Colonic mucosa (tissue), 4 donors: ENCODE measurements around the gene CDK5. TPM values are rescaled to one million over a fixed set of nuclear protein-coding genes. Genes with fewer than 3 reads are reported as not detected.
A peak's percentile ranks its signal among the peaks of the same experiment; 100 is the strongest.

Experiments
- DNase-seq: peaks from one replicate; pipeline ENCODE4 v3.0.0-alpha.2; 2020
- H3K27ac ChIP-seq: fragments of 200-600 bp; one replicate; pipeline ENCODE4 v1.8.0; 2021
- H3K27me3 ChIP-seq: fragments of 200-600 bp; one replicate; pipeline ENCODE4 v1.8.0; 2021
- H3K36me3 ChIP-seq: fragments of 200-600 bp; one replicate; pipeline ENCODE4 v1.8.0; 2021
- H3K4me1 ChIP-seq: fragments of 200-600 bp; one replicate; pipeline ENCODE4 v1.8.0; 2021; ENCODE audit warnings: mild to moderate bottlenecking
- H3K4me3 ChIP-seq: fragments of 200-600 bp; one replicate; pipeline ENCODE4 v1.8.0; 2021
- H3K9ac ChIP-seq, 2 donors: one replicate each; pipeline ENCODE4 v1.7.0; 2013; ENCODE audit warnings: control low read depth in 2 of 2, low read depth in 2 of 2, low read length in 2 of 2
- H3K9me3 ChIP-seq: fragments of 200-600 bp; one replicate; pipeline ENCODE4 v1.8.0; 2021
- CTCF ChIP-seq: fragments of 200-600 bp; IDR thresholded peaks from one replicate; pipeline ENCODE4 v1.8.0; 2022; ENCODE audit warnings: antibody characterized with exemption, mild to moderate bottlenecking
- intact Hi-C: fragments of 100-400 bp; cut with DNase I; formaldehyde crosslinking; loops from one replicate; pipeline ENCODE4 v1.14.1; 2022
- total RNA-seq, 2 donors: library from RNA; stranded (reverse); fragmentation: NEBNext Ultra II Directional in 1 of 2; extraction: Animal tissue kit (Norgen Biotek cat#: 25700) in 1 of 2; gene quantifications; one replicate each; pipeline ENCODE4 v1.2.1, GENCODE V29; 2021
- donor health status: healthy.
- donor health status: DM: no; HTN: no; CAD: no.
- donor health status: DM: no; HTN: no; CAD: no.

Gene CDK5
- total RNA-seq, 2 donors from 2014 or later: 11.3 to 15.9 TPM

- no peak for DNase-seq
- Histone ChIP-seq H3K4me1 (peaks cover 22% of the 10 kb centered on the region), H3K4me3 (peak overlapping the region; percentile 83), H3K27ac (no peak overlapping the region), H3K9me3 (no peaks in the 10 kb centered on the region), H3K27me3 (no peaks in the 10 kb centered on the region), H3K36me3 (peaks cover 8% of the 10 kb centered on the region), H3K9ac (peak overlapping the region; percentile 85 to 95)
- intact Hi-C loops: no loop called here
- TF ChIP-seq CTCF: no peak
Observed at GRCh38 chr7:151079199-151079910, 21.7 kb upstream of the CDK5 start.

GRCh38 chr7:151078233-151079040 is 20.7 kb upstream of the CDK5 start:
- Histone ChIP-seq H3K27me3 (no peaks in the 10 kb centered on the region), H3K9ac (peak overlapping the region in 1 of 2 donors; percentile 21), H3K9me3 (no peaks in the 10 kb centered on the region), H3K4me1 (peaks cover 22% of the 10 kb centered on the region), H3K27ac (no peak overlapping the region), H3K36me3 (peaks cover 12% of the 10 kb centered on the region), H3K4me3 (no peak overlapping the region)
- intact Hi-C loops: no loop called here
- no peak for TF ChIP-seq CTCF
- DNase-seq: no peak

GRCh38 chr7:151077705-151078232 is 20.1 kb upstream of the CDK5 start:
- Histone ChIP-seq H3K27ac (no peak overlapping the region), H3K4me1 (peaks cover 22% of the 10 kb centered on the region), H3K9ac (no peak overlapping the region), H3K27me3 (no peaks in the 10 kb centered on the region), H3K4me3 (no peak overlapping the region), H3K9me3 (no peaks in the 10 kb centered on the region), H3K36me3 (peaks cover 13% of the 10 kb centered on the region)
- intact Hi-C loops: no loop called here
- TF ChIP-seq CTCF: no peak
- DNase-seq: no peak

GRCh38 chr7:151076863-151077704 is 19.4 kb upstream of the CDK5 start:
- no peak overlapping the region for H3K4me3 ChIP-seq
- H3K27ac ChIP-seq: no peak overlapping the region
- intact Hi-C loops: no loop called here
- TF ChIP-seq CTCF: no peak
- H3K9me3 ChIP-seq: no peaks in the 10 kb centered on the region
- DNase-seq: no peak
- H3K9ac ChIP-seq: no peak overlapping the region
- peaks cover 17% of the 10 kb centered on the region for H3K4me1 ChIP-seq
- peaks cover 13% of the 10 kb centered on the region for H3K36me3 ChIP-seq
- H3K27me3 ChIP-seq: no peaks in the 10 kb centered on the region

GRCh38 chr7:151075978-151076426 is 18.3 kb upstream of the CDK5 start:
- no peak overlapping the region for H3K4me3 ChIP-seq
- intact Hi-C loops: no loop called here
- no peaks in the 10 kb centered on the region for H3K9me3 ChIP-seq
- no peak for DNase-seq
- H3K27ac ChIP-seq: no peak overlapping the region
- TF ChIP-seq CTCF: no peak
- H3K9ac ChIP-seq: no peak overlapping the region
- peaks cover 16% of the 10 kb centered on the region for H3K36me3 ChIP-seq
- peaks cover 6% of the 10 kb centered on the region for H3K4me1 ChIP-seq
- H3K27me3 ChIP-seq: no peaks in the 10 kb centered on the region
